Hindlimb muscle (tissue), 1 donor: ENCODE data around the gene SIM1. TPM values are rescaled to one million over a fixed set of nuclear protein-coding genes. Genes with fewer than 3 reads are reported as not detected.

Experiments
- DNase-seq: peaks from one replicate; pipeline ENCODE4 v3.0.0-alpha.2; 2013
- polyA plus RNA-seq: library from polyadenylated mRNA; unstranded; fragments of 120-200 nt; gene quantifications from one replicate; pipeline ENCODE4 v1.2.1, GENCODE V29; 2013; ENCODE audit not compliant: insufficient read length

The SIM1 gene
- polyA plus RNA-seq, 1 donor = 7.8 TPM

- no peak for DNase-seq
These were observed 4.6 kb upstream of the SIM1 start for GRCh38 chr6:100469101-100469859.

- DNase-seq = no peak
These were observed 3.4 kb upstream of the SIM1 start for GRCh38 chr6:100468016-100468622.

GRCh38 chr6:100467129-100468015 is 2.7 kb upstream of the SIM1 start:
- no peak for DNase-seq

GRCh38 chr6:100466410-100467128 is 1.8 kb upstream of the SIM1 start:
- DNase-seq = no peak

GRCh38 chr6:100465701-100466409 is 1.1 kb upstream of the SIM1 start:
- no peak for DNase-seq

- no peak for DNase-seq
These were observed 414 bp downstream of the SIM1 start for GRCh38 chr6:100464162-100464851.

GRCh38 chr6:100463630-100464161 is 1.0 kb downstream of the SIM1 start:
- no peak for DNase-seq

GRCh38 chr6:100462706-100463629 is 1.8 kb downstream of the SIM1 start:
- DNase-seq = no peak

GRCh38 chr6:100461917-100462705 is 2.6 kb downstream of the SIM1 start:
- no peak for DNase-seq

- no peak for DNase-seq
These were observed 3.3 kb downstream of the SIM1 start for GRCh38 chr6:100461278-100461916.

- DNase-seq = no peak
These were observed 4.0 kb downstream of the SIM1 start for GRCh38 chr6:100460650-100461204.

- no peak for DNase-seq
These were observed 5.0 kb downstream of the SIM1 start for GRCh38 chr6:100459592-100460184.

GRCh38 chr6:100458841-100459591 is 5.7 kb downstream of the SIM1 start:
- DNase-seq = no peak

GRCh38 chr6:100457311-100457990 is 7.3 kb downstream of the SIM1 start:
- DNase-seq = no peak

- no peak for DNase-seq
These were observed 7.8 kb downstream of the SIM1 start for GRCh38 chr6:100456908-100457235.

GRCh38 chr6:100456141-100456907 is 8.4 kb downstream of the SIM1 start:
- DNase-seq = no peak
